ENCODE results near the gene TUBG1. TPM values are rescaled to one million over a fixed set of nuclear protein-coding genes. Genes with fewer than 3 reads are reported as not detected.
"Not testable (repeated sequence)": the region's sequence is repeated elsewhere in the genome, so short reads cannot be mapped to it uniquely, and the experiment has no call there.

TUBG1 gene
- total and polyA plus RNA-seq, 9 of the 15 experiments (the other 6 are each of a cell fraction or from before 2014, with no cell fraction given) = 33.1 to 147 (median 66.0) TPM

DNA sequence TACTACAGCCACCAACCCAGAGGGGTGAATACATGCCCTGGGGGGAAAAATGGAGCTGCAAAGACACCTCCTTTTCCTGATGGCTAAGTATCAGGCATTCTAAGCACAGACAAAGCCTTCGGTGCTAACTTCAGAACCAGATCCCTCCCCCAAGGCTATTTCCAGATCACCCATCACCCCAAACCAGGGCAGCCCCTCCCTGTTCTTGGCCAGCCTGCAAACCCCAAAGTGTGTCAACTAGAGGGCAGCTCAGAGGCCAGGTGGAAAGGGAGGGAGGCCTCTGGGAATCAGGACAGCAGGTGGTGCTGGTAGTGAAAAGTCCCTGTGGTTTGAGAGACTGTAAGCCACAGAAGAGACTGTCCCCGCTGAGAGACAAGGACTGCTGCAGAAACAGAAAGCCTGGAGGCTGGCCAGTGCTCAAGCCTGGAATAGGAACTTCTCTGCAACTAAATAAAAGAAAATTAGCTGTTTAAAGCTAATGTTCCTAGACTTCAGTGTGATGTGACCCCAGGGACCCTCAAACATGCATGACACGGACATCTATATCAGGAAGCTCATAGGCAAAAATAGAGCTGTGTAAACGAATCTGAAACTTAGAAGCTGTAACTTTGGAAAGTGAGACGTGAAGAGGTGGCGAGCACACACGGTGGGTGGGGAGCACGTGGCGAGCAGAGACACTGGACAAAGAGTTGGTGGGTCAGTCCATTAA, 9.1 kb downstream of the TUBG1 start (continued):
- peak; percentile 64 for TF ChIP-seq CTBP1 (IDR thresholded peaks at IDR 0.05; ENCODE audit: borderline replicate concordance)
- TF ChIP-seq ESRRB (CRISPR knock-in tag; IDR thresholded peaks at IDR 0.05; ENCODE audit: borderline replicate concordance) = no peak
- TF ChIP-seq SNIP1 (IDR thresholded peaks at IDR 0.05; ENCODE audit: low read depth) = no peak
- no peak for TF ChIP-seq NFIC (IDR thresholded peaks at IDR 0.05)
- no peak for TF ChIP-seq KLF6 (CRISPR knock-in tag; IDR thresholded peaks at IDR 0.05; ENCODE audit: borderline replicate concordance)

DNA sequence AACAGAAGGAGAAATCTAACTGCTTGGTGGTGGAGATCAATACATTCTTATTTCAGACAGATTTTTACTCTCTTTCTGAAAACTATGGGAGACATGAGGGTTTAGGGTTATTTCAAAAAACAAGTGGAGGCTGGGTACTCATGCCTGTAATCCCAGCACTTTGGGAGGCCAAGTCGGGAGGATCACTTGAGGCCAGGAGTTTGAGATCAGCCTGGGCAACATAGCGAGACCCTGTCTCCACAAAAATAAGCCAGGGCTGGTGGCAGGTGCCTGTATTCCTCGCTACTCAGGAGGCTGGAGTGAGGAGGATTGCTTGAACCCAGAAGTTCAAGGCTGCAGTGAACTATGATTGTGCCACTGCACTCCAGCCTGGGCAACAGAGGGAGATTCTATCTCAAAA, 12.5 kb downstream of the TUBG1 start:
- BruUV-seq (replicated peaks); intact Hi-C loops (cut with micrococcal nuclease); H3K36me3 ChIP-seq (ENCODE audit: control insufficient read depth, insufficient read depth, low read length); in situ Hi-C loops (cut with MboI); H3K9me3 ChIP-seq (replicated peaks; ENCODE audit: control insufficient read depth, insufficient read depth, low read depth, low read length); H4K20me1 ChIP-seq (replicated peaks; ENCODE audit: control insufficient read depth, insufficient read depth, low read length); H3K27me3 ChIP-seq (ENCODE audit: control insufficient read depth in 2 of 2, insufficient read depth in 2 of 2, low read length in 2 of 2); CTCF ChIA-PET (ENCODE audit: low intra/inter-chr PET ratio); FAIRE-seq; H3K79me2 ChIP-seq (ENCODE audit: control insufficient read depth, insufficient read depth, low read length); H3K9me1 ChIP-seq (ENCODE audit: control insufficient read depth, insufficient read depth, low read length); H3K27ac ChIP-seq (ENCODE audit: extremely low read depth, low read depth, low read length); H3K4me2 ChIP-seq (ENCODE audit: insufficient read depth, low read length); H2AFZ ChIP-seq (ENCODE audit: low read depth, low read length); ATAC-seq; DNase-seq (ENCODE audit: extremely low read depth in 1 of 4, low spot score in 3 of 4); H3K4me3 ChIP-seq; H3K9ac ChIP-seq (ENCODE audit: insufficient read depth in 1 of 2, low read depth in 2 of 2, low read length in 2 of 2): not testable (repeated sequence)
- POLR2A ChIA-PET = interaction anchor here (1.0 to 1.1 kb wide), 2 partner anchors 9 to 11 kb away, joined by 3 to 4 read pairs; no protein-coding TSS in a partner anchor
- H3K4me1 ChIP-seq (replicated peaks in 1 of 2; ENCODE audit: control insufficient read depth in 2 of 2, insufficient read depth in 2 of 2, low read length in 2 of 2) = peaks cover 46 to 55% of the 10 kb centered on the region in 2 experiments; a peak in 4 of 5 replicates
- TF ChIP-seq ZNF121 (CRISPR knock-in tag; conservative IDR thresholded peaks at IDR 0.05) = peak; percentile 29
- WGBS (ENCODE audit: insufficient coverage, low coverage, missing lambda C conversion rate) = 86% methylated on average over 3 of the region's 3 CpGs
